ENCODE results near the gene LTB.

LTB gene

GRCh38 chr6:31582230-31582643 is at the start of gene LTB:
Gene LTB (minus strand): TSS chr6:31582424. CDS start chr6:31582417, 7 bp downstream.
- DNase-seq (ENCODE audit: low read depth): peak; percentile 70

DNA sequence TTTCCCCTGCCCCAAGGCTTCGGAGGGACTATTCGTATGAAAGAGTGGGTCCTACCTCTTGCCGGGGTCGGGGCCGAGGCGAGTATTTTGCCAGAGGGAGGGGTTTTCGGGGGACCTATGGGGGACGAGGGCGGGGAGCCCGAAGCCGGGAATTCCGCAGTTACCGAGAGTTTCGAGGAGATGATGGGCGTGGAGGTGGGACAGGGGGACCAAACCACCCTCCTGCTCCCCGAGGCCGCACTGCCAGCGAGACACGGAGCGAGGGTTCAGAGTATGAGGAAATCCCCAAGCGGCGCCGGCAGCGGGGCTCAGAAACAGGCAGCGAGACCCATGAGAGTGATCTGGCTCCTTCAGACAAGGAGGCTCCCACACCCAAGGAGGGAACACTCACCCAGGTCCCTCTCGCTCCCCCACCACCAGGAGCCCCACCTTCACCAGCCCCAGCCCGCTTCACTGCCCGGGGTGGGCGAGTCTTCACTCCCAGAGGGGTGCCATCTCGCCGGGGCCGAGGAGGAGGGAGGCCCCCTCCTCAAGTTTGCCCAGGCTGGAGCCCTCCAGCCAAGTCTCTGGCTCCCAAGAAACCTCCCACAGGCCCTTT is 49.6 kb upstream of the LTB start:
- no peak for DNase-seq (ENCODE audit: low read depth)

GRCh38 chr6:31631209-31631608 is 49.0 kb upstream of the LTB start:
- DNase-seq (ENCODE audit: low read depth): no peak

GRCh38 chr6:31630177-31630934 is 48.1 kb upstream of the LTB start:
- no peak for DNase-seq (ENCODE audit: low read depth)

DNA sequence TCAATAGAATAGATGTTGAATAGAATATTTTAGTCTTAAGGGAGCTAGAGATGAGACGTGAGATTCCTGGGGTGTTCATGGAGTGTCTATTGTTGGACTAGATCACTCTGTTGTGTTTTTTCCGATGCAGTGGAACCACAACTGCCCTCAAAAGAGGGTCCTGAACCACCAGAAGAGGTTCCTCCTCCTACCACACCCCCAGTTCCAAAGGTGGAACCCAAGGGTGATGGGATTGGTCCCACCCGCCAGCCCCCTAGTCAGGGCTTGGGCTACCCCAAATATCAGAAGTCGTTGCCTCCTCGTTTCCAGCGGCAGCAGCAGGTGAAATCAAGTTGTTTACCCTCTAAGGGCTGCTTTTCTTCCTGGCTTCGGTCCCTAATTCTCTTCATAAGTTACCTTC is 46.8 kb upstream of the LTB start:
- no peak for DNase-seq (ENCODE audit: low read depth)

- DNase-seq (ENCODE audit: low read depth): no peak
Measured at GRCh38 chr6:31627690-31628287, 45.6 kb upstream of the LTB start.

DNA sequence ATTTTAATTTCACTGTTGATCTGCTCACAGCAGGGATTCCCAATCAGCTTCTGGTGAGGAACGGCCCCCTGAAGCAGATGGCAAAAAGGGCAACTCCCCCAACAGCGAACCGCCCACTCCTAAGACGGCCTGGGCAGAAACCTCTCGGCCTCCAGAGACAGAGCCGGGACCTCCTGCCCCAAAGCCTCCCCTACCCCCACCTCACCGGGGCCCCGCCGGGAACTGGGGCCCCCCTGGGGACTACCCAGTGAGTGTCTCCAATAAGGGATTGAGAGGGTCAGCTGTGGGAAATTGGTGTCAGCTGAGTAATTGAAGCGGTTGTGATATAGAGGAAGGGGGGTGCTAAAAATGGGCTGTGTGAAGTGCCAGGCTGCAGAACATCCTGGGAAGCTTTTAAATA is 44.7 kb upstream of the LTB start:
- no peak for DNase-seq (ENCODE audit: low read depth)

GRCh38 chr6:31624070-31624469 is 41.8 kb upstream of the LTB start:
- DNase-seq (ENCODE audit: low read depth): no peak

GRCh38 chr6:31622684-31623091 is 40.5 kb upstream of the LTB start:
- no peak for DNase-seq (ENCODE audit: low read depth)

- no peak for DNase-seq (ENCODE audit: low read depth)
Measured at GRCh38 chr6:31621991-31622390, 39.8 kb upstream of the LTB start.

DNA sequence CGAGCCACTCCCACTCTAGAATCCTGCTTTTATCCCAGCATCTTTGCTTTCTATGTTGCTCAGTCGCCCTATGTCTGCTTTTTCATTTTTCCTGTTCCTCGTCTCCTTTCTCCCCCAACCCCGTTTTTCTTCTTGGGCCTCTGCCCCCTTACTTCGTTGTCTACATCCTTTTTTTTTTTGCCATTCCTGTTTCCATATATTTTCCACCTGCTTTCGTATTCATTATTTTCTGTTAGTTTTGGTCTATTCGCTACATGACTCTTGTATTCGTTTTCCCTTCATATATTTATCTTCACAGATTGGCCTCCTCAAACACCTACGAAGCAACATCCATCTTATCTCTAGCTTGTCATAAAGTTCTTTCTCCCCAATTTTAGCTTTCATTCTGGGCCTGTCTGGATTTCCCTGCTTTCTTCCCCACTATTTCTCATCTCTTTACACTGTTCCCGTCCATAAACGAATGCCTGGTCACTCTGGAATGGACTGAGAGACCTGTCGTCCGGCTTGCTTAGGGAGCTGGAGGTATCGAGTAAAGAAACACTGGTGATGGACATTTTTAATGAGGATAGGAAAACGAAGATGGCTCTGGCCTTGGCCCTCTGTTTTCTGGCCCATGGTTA is 39.2 kb upstream of the LTB start:
- DNase-seq (ENCODE audit: low read depth): no peak

- no peak for DNase-seq (ENCODE audit: low read depth)
Measured at GRCh38 chr6:31620586-31621319, 38.5 kb upstream of the LTB start, which contains the start of gene PRRC2A. Gene PRRC2A (plus strand): TSS chr6:31620715. CDS start chr6:31622790, 2,075 bp downstream.

DNA sequence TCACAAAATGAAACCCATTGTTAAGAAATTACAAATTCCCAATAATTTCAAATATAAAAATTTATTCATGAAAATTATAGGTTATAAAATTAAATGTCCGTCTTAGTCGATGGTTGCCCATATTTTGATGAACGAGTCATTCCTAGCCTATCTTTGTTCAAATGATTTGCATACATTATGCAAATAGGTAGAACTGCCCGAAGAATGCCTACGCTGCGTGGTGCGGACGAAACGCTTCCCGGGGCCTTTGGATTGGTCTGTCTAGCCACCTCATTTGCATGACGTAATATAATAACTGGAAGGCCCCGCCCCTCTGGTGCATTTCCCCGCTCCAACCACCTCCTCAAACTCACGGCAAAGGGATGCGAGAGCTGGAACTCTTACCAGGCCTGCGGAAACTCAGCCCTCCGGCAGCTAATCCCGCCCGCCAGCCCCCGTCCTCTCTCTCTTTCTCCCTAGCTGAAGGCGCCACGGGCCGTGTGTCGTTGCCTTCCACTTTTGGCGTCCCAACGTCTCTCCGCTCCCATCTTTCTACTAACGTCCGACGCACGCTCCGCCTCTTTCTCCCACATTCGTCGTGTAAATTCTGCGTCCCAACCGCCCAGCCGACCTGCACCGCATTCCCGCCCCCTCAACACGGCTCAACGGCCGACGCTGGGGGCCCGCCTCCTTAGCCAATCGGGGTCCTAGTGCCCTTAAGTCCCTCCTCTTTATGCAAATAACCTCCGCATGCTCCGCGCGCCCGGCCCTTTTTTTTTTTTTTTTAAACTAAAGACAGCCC is 37.8 kb upstream of the LTB start:
- DNase-seq (ENCODE audit: low read depth): peak; percentile 95

DNA sequence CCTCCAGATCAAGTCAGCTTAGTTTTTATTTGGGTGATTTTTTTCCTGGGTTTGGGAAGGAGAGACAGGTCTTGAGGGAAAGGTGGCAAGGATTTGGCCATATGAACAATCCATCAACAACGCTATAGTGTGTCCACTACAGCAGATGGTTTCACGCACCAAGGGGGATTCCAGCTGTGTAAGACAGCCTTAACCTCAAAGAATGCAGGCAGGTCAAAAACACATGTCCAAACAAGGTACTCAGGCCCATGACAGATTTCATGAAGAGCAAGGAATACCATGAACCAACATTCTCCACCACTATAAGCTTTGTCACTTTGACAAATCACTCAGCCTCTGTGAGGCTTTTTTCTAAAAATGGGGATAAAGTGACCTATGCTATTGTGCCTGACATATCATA is 34.8 kb upstream of the LTB start:
- DNase-seq (ENCODE audit: low read depth): no peak

- DNase-seq (ENCODE audit: low read depth): no peak
Measured at GRCh38 chr6:31615748-31616147, 33.5 kb upstream of the LTB start.

- no peak for DNase-seq (ENCODE audit: low read depth)
Measured at GRCh38 chr6:31614684-31615578, 32.7 kb upstream of the LTB start, which contains the start of gene AIF1. Gene AIF1 (plus strand): TSS chr6:31615234. CDS start chr6:31615330, 96 bp downstream.

DNA sequence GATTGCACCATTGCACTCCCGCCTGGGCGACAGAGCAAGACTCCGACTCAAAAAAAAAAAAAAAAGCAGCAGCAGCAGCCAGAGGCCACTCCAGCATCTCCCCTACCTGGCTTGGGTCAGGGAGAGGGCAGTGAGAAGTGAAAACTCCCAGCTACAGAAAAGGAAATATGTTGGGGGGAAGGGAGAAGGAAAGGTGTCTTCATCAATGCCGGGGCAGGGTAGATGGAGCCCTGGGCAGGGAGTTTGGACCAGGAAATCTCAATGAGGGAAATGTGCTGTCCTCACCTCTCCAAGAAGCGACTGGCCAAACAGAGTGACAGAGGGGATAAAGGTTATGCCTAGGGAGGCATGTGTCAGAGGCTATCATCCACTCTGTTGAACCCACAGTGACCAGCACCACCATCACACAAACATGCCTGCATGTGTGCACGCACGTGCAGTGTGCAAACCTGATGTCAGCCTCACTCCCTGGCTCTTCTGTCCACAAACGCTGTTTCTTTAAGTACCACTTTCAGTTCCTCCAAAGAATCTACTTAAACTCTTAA is 31.9 kb upstream of the LTB start:
- DNase-seq (ENCODE audit: low read depth): no peak

DNA sequence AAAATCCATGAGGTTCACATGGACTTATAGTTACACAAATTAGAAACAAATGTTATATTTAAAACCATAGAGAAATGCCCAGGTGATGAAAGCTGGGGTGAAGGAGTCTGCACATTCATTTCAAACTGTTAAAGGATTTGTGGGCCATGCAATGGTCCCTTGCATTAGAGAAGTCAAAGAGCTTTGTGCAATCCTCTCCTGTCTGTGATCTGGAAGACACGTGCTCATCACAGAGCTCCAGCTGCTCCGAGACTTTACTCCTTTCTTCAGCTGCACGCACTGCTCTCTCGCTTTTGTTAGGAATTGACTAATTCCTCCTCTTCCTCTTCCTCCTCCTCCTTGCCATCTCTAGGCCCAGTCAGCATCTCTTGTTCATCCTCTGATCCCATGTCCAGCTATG is 28.7 kb upstream of the LTB start:
- no peak for DNase-seq (ENCODE audit: low read depth)

GRCh38 chr6:31609519-31610406 is 27.5 kb upstream of the LTB start:
- no peak for DNase-seq (ENCODE audit: low read depth)
